Esophagus squamous epithelium (tissue), 5 donors: ENCODE results near the gene MKNK1. TPM values are rescaled to one million over a fixed set of nuclear protein-coding genes. Genes with fewer than 3 reads are reported as not detected.
A peak's percentile ranks its signal among the peaks of the same experiment; 100 is the strongest.

Experiments used
- DNase-seq: peaks from one replicate; lab custom pipeline; 2025; lab: John Stamatoyannopoulos, UW
- H3K27ac ChIP-seq, 4 donors: fragments of 200-600 bp; sonication (generic); one replicate each; pipeline ENCODE4 v1.5.1; 2016 to 2019; ENCODE audit warnings: mild to moderate bottlenecking in 1 of 4
- H3K27me3 ChIP-seq, 4 donors: fragments of 200-600 bp; sonication (generic); 1 replicate in 3 of 4; 2 replicates in 1 of 4; pipeline versions ENCODE4 v1.5.1 to v1.6.0; 2017 to 2021; ENCODE audit warnings: antibody characterized with exemption in 1 of 4
- H3K36me3 ChIP-seq, 3 donors: fragments of 200-600 bp; sonication (generic); one replicate each; pipeline ENCODE4 v1.5.1; 2016 to 2019
- H3K4me1 ChIP-seq, 3 donors: fragments of 200-600 bp; sonication (generic); one replicate each; pipeline ENCODE4 v1.5.1; 2017 to 2019
- H3K4me3 ChIP-seq, 4 donors: fragments of 200-600 bp; sonication (generic); 1 replicate in 3 of 4; 2 replicates in 1 of 4; pipeline ENCODE4 v1.5.1; 2016 to 2019; ENCODE audit warnings: mild to moderate bottlenecking in 2 of 4, moderate library complexity in 1 of 4
- H3K9me3 ChIP-seq, 3 donors: fragments of 200-600 bp; sonication (generic); one replicate each; pipeline ENCODE4 v1.5.1; 2016 to 2019
- CTCF ChIP-seq, 6 experiments: fragments of 450-650 bp in 4 of 6; fragments of 200-600 bp in 2 of 6; sonication (generic) in 2 of 6; IDR thresholded peaks; one replicate each; pipeline ENCODE4 v1.5.1; 2016 to 2019; ENCODE audit warnings: antibody characterized with exemption in 6 of 6, mild to moderate bottlenecking in 4 of 6, moderate library complexity in 4 of 6
- POLR2A ChIP-seq, 4 donors: fragments of 450-650 bp; IDR thresholded peaks; one replicate each; pipeline ENCODE4 v1.6.1; 2017; ENCODE audit warnings: antibody characterized with exemption in 4 of 4, mild to moderate bottlenecking in 4 of 4, moderate library complexity in 3 of 4
- WGBS, 2 donors: methylation state at CpG; one replicate each; pipeline ENCODE4 v1.1.5; 2018; 5-methylcytosine and 5-hydroxymethylcytosine counted together
- intact Hi-C: fragments of 100-400 bp; cut with DNase I; formaldehyde crosslinking; loops from one replicate; pipeline ENCODE4 v1.15.0; 2022
- total RNA-seq, 4 donors: library from RNA; depleted of rRNA; stranded (reverse); fragments of >200 nt; gene quantifications; one replicate each; pipeline ENCODE4 v1.1.0, GENCODE V29; 2016
- donor health status: DM: yes; HTN: yes; CAD: no.

MKNK1 gene
- total RNA-seq, 4 donors from 2014 or later: 18.2 to 33.7 (median 33.6) TPM

GRCh38 chr1:46520063-46520911, 83.8 kb downstream of the MKNK1 start:
- Histone ChIP-seq H3K4me3 (no peak overlapping the region), H3K27me3 (peaks cover 0 to 40% (median 0%) of the 10 kb centered on the region in 4 donors), H3K4me1 (peaks cover 19 to 77% (median 22%) of the 10 kb centered on the region in 3 donors), H3K36me3 (no peaks in the 10 kb centered on the region), H3K27ac (no peak overlapping the region), H3K9me3 (no peaks in the 10 kb centered on the region)
- no peak for TF ChIP-seq CTCF (IDR thresholded peaks at IDR 0.05)
- TF ChIP-seq POLR2A (IDR thresholded peaks at IDR 0.05): no peak
- WGBS, 2 donors: 16 to 54% methylated on average over 8 to 11 of the region's 15 CpGs
- intact Hi-C loops: no loop called here
- DNase-seq: no peak

DNA sequence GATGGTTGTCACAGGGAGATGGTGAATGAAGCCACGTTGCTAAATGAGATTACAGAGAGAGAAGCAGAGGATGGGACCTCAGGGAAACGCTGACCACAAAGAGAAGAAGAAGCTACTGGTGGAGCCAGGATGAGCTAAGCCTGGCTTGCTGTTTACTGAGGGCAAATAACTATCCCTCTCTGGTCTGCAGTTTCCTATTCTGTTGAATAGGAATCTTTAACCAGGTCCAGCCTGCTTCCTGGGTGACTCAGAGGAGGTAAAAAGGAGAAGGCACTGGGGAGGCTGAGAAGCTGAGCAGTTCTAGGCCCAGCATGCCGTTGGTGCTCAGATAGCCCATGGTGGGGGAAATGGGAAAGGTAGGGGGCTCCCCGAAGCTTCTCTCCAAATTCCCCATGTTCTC, 84.9 kb downstream of the MKNK1 start:
- intact Hi-C loops: no loop called here
- no peak for TF ChIP-seq POLR2A (IDR thresholded peaks at IDR 0.05)
- TF ChIP-seq CTCF (IDR thresholded peaks at IDR 0.05): no peak
- peaks cover 0 to 30% (median 0%) of the 10 kb centered on the region in 4 donors for H3K27me3 ChIP-seq
- WGBS, 2 donors: 52 to 74% methylated on average over 4 of the region's 4 CpGs
- H3K27ac ChIP-seq: no peak overlapping the region
- no peaks in the 10 kb centered on the region for H3K36me3 ChIP-seq
- no peak overlapping the region for H3K4me3 ChIP-seq
- H3K4me1 ChIP-seq: peaks cover 19 to 71% (median 22%) of the 10 kb centered on the region in 3 donors
- no peaks in the 10 kb centered on the region for H3K9me3 ChIP-seq
- DNase-seq: no peak

DNA sequence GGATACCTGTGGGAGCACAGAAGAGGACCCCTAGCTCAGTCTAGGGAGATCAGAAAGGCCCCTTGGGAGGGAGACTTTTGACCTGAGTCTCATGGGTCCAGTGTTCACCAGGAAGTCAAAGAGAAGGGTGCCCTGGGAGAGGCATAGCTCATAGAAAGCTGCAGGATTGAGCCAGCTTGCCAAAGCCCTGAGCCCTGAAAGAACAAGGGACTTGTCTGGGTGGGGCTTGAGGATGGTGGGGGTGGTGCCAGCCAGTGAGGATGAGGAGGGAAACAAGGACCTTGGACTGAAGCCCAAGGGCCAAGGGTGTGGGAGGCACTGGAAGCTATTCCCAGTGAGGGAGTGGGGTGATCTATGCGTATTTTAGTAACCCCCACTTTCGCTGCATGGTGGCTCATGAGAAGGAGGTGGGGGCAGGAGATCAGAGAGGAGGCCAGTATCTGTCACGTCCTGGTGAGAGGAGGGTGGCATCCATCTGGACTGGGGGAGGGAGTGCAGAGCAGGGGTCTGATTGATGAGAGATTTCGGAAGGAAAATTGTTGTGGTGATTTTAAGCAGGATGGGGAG, 86.1 kb downstream of the MKNK1 start:
- TF ChIP-seq CTCF (IDR thresholded peaks at IDR 0.05): no peak
- Histone ChIP-seq H3K36me3 (no peaks in the 10 kb centered on the region), H3K27ac (peak overlapping the region in 3 of 4 donors; percentile 16 to 79 (median 63)), H3K4me1 (peaks cover 11 to 59% (median 14%) of the 10 kb centered on the region in 3 donors), H3K4me3 (no peak overlapping the region), H3K27me3 (peaks cover 0 to 27% (median 0%) of the 10 kb centered on the region in 4 donors), H3K9me3 (no peaks in the 10 kb centered on the region)
- intact Hi-C loops: no loop called here
- no peak for DNase-seq
- 57 to 69% methylated on average over 4 of the region's 4 CpGs for WGBS, 2 donors

GRCh38 chr1:46517010-46517600, 87.0 kb downstream of the MKNK1 start:
- Histone ChIP-seq H3K36me3 (no peaks in the 10 kb centered on the region), H3K4me3 (no peak overlapping the region), H3K27me3 (peaks cover 0 to 33% (median 0%) of the 10 kb centered on the region in 4 donors), H3K4me1 (peaks cover 4 to 50% (median 5%) of the 10 kb centered on the region in 3 donors), H3K9me3 (no peaks in the 10 kb centered on the region), H3K27ac (peak overlapping the region; percentile 16 to 79 (median 58))
- no peak for DNase-seq
- intact Hi-C loops: no loop called here
- 7 to 13% methylated on average over 7 of the region's 10 CpGs for WGBS, 2 donors
- TF ChIP-seq POLR2A (IDR thresholded peaks at IDR 0.05) (no peak), CTCF (IDR thresholded peaks at IDR 0.05) (no peak)
